GM12891 (cell line): ENCODE results near the gene UBE3B.

Experiments
- POLR2A ChIP-seq: IDR thresholded peaks from 2 replicates; pipeline ENCODE4 v1.6.1; 2011; ENCODE audit warnings: low read depth, low read length, control low read depth
- POLR2AphosphoS5 ChIP-seq: IDR thresholded peaks from 2 replicates; pipeline ENCODE4 v1.6.1; 2011; ENCODE audit warnings: low read depth, low read length, control low read depth
- TAF1 ChIP-seq: IDR thresholded peaks from 2 replicates; pipeline ENCODE4 v1.6.1; 2011; ENCODE audit warnings: low read depth, low read length, control low read depth

DNA sequence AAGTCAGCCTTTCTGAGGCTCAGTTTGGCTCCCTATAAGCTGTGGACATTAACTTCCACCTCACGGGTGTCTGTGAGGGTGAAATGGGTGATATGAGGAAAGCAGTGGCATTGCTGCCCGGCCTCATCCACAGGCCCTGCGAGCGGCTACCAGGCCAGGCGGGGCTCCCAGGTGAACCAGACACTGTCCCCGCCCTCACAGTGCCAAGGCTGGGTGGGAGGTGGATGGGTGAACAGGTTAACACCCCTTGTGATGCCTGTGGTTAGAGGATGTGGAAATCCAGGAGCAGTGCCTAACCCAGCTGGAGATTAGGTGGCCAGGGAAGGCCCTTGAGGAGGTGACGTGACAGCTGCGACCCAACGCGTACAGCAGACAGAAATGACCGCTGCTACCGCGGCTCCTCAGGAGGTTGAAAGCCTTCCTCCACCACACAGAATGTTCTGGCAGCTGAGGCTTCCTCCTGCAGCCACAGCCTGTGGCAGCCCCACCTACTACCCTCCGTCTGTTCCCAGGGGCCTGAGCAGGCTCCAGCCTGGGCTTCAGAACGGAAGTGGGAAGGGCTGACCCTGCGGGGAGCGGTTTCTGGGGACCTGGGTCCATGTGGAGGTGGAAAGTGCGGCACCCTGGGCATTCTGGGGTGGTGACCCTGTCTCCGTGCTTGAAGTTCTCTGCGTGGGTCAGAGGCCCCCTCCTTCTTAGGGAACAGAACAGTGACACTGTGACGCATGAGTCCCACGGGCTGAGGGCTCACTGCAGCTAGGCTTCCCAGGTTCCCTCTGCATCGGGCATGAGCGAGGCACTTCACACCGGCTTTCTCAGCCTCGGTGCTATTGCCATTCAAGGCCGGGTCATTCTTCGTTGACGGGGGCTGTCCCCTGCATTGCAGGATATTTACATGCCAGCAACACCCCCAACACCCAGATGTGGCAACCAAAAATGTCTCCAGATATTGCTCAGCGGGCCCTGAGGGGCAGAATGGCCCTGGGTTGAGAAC lies 86.2 kb downstream of the UBE3B start:
- no peak for TF ChIP-seq POLR2AphosphoS5
- TF ChIP-seq TAF1: no peak
- TF ChIP-seq POLR2A: no peak
